K562 (cell line): Measurements from ENCODE around the gene DSG3. TPM values are rescaled to one million over a fixed set of nuclear protein-coding genes. Genes with fewer than 3 reads are reported as not detected.

ENCODE experiments used
- ATAC-seq: fragments of 200-7000 bp; cut with Tn5 transposase; 3 replicates; pipeline ENCODE4 v1.9.1; 2020; ENCODE audit warnings: moderate library complexity
- BruUV-seq: library from RNA; stranded (reverse); fragments of 400-500 nt; replicated peaks from 2 replicates; lab custom pipeline; 2021; lab: Mats Ljungman, UMichigan
- CTCF ChIA-PET: fragments of 300-600 bp; formaldehyde crosslinking; extraction: SDS; loops from one replicate; lab custom pipeline; 2021; ENCODE audit warnings: low intra/inter-chr PET ratio; lab: Yijun Ruan, JAX
- POLR2A ChIA-PET: fragments of 300-600, 350-650 bp; sonication (Branson Sonifier 250); formaldehyde crosslinking; extraction: SDS; loops from one replicate; lab custom pipeline; 2021; ENCODE audit warnings: antibody characterized with exemption, inconsistent platforms; lab: Yijun Ruan, JAX
- DNase-seq, 4 experiments: peaks; one replicate each; pipeline versions ENCODE4 v3.0.0 to v3.0.0-alpha.2; 2011 to 2018; ENCODE audit warnings: low spot score in 3 of 4, mixed read lengths in 3 of 4; ENCODE audit errors: extremely low read depth in 1 of 4
- FAIRE-seq: peaks from 2 replicates; lab custom pipeline; 2011; peaks lifted over from hg19 to GRCh38; lab: Jason Lieb, UNC
- H2AFZ ChIP-seq: 2 replicates; pipeline ENCODE4 v1.6.0; 2011; ENCODE audit warnings: low read depth, low read length, control low read depth, inconsistent platforms
- H3K27ac ChIP-seq: fragments of 200-600 bp; 3 replicates; pipeline ENCODE4 v1.8.0; 2011; ENCODE audit warnings: low read depth, mild to moderate bottlenecking, control low read depth, inconsistent platforms, low read length, moderate library complexity, mixed read lengths; ENCODE audit errors: extremely low read depth
- H3K27me3 ChIP-seq, 2 experiments: fragments of 300-600 bp in 1 of 2; 2 replicates in 1 of 2; 3 replicates in 1 of 2; pipeline versions ENCODE4 v1.6.0 to v1.8.0; 2011; ENCODE audit warnings: inconsistent platforms in 2 of 2, low read length in 2 of 2, mild to moderate bottlenecking in 1 of 2, mixed read lengths in 1 of 2, moderate library complexity in 1 of 2; ENCODE audit not compliant: control insufficient read depth in 2 of 2, insufficient read depth in 2 of 2
- H3K36me3 ChIP-seq: fragments of 300-600 bp; 3 replicates; pipeline ENCODE4 v1.8.0; 2011; ENCODE audit warnings: mild to moderate bottlenecking, low read length, inconsistent platforms; ENCODE audit not compliant: control insufficient read depth, insufficient read depth
- H3K4me1 ChIP-seq, 2 experiments: fragments of 200-600 bp in 1 of 2; replicated peaks in 1 of 2; 2 replicates in 1 of 2; 3 replicates in 1 of 2; pipeline versions ENCODE4 v1.5.1 to v1.8.0; 2011; ENCODE audit warnings: inconsistent platforms in 2 of 2, low read length in 2 of 2, mild to moderate bottlenecking in 1 of 2, mixed read lengths in 1 of 2, moderate library complexity in 1 of 2; ENCODE audit not compliant: control insufficient read depth in 2 of 2, insufficient read depth in 2 of 2
- H3K4me2 ChIP-seq: 2 replicates; pipeline ENCODE4 v1.6.1; 2011; ENCODE audit warnings: low read length, control low read depth, inconsistent platforms, mixed read lengths; ENCODE audit not compliant: insufficient read depth
- H3K4me3 ChIP-seq: fragments of 200-600 bp; sonication (generic), shearing (Covaris generic); 2 replicates; pipeline ENCODE4 v1.5.1; 2016; ENCODE audit warnings: control low read depth, inconsistent platforms
- H3K79me2 ChIP-seq: fragments of 200-600 bp; 3 replicates; pipeline ENCODE4 v1.8.0; 2011; ENCODE audit warnings: low read length, inconsistent platforms; ENCODE audit not compliant: control insufficient read depth, insufficient read depth
- H3K9ac ChIP-seq, 2 experiments: 2 replicates each; pipeline versions ENCODE4 v1.6.0 to v1.6.1; 2011; ENCODE audit warnings: low read depth in 2 of 2, low read length in 2 of 2, control low read depth in 1 of 2, inconsistent platforms in 1 of 2, mild to moderate bottlenecking in 1 of 2, mixed read lengths in 1 of 2; ENCODE audit not compliant: insufficient read depth in 1 of 2
- H3K9me1 ChIP-seq: one replicate; pipeline ENCODE4 v1.6.0; 2011; ENCODE audit warnings: inconsistent platforms, mild to moderate bottlenecking, low read length, moderate library complexity; ENCODE audit not compliant: control insufficient read depth, insufficient read depth
- H3K9me3 ChIP-seq: replicated peaks from 2 replicates; pipeline ENCODE4 v1.5.1; 2011; ENCODE audit warnings: low read depth, low read length, inconsistent platforms; ENCODE audit not compliant: control insufficient read depth, insufficient read depth
- H4K20me1 ChIP-seq: replicated peaks from 2 replicates; pipeline ENCODE4 v1.6.1; 2011; ENCODE audit warnings: low read length, inconsistent platforms, mixed read lengths; ENCODE audit not compliant: control insufficient read depth, insufficient read depth
- ATF6 ChIP-seq: sonication (generic); formaldehyde crosslinking; IDR thresholded peaks from 2 replicates; pipeline ENCODE4 v1.4.0; 2020; ENCODE audit warnings: mild to moderate bottlenecking, missing genetic modification reagents
- BRCA1 ChIP-seq, 2 experiments: fragments of 450-650 bp in 1 of 2; sonication (generic) in 1 of 2; formaldehyde crosslinking in 1 of 2; IDR thresholded peaks; 2 replicates each; pipeline versions ENCODE4 v1.5.0 to v1.6.1; 2017 to 2020; ENCODE audit warnings: mild to moderate bottlenecking in 1 of 2, missing genetic modification reagents in 1 of 2
- CBFA2T2 ChIP-seq: fragments of 450-650 bp; conservative IDR thresholded peaks from 2 replicates; pipeline ENCODE4 v1.6.1; 2017; ENCODE audit warnings: mild to moderate bottlenecking
- EP300 ChIP-seq: IDR thresholded peaks from 2 replicates; pipeline ENCODE4 v1.6.1; 2012; ENCODE audit warnings: low read length, improper control_type of control experiment
- ESRRA ChIP-seq: fragments of 450-650 bp; IDR thresholded peaks from 2 replicates; pipeline ENCODE4 v1.6.1; 2014; ENCODE audit warnings: low read depth, mild to moderate bottlenecking, moderate library complexity, borderline replicate concordance
- GABPA ChIP-seq: fragments of 200-800 bp; sonication (Bioruptor generic); conservative IDR thresholded peaks from 2 replicates; pipeline ENCODE4 v1.6.1; 2016; ENCODE audit warnings: low read depth, missing genetic modification characterization, missing compliant biosample characterization
- HCFC1 ChIP-seq: IDR thresholded peaks from 2 replicates; pipeline ENCODE4 v1.6.1; 2012; ENCODE audit warnings: low read depth, low read length, improper control_type of control experiment
- HNRNPLL ChIP-seq: fragments of 200-400 bp; formaldehyde crosslinking; IDR thresholded peaks from 2 replicates; pipeline ENCODE4 v1.6.1; 2017; ENCODE audit warnings: low read length, low read depth, mild to moderate bottlenecking; ENCODE audit not compliant: poor library complexity, severe bottlenecking
- ID3 ChIP-seq, 2 experiments: fragments of 250-450 bp in 1 of 2; fragments of 450-650 bp in 1 of 2; sonication (Bioruptor Pico) in 1 of 2; IDR thresholded peaks; 2 replicates each; pipeline versions ENCODE4 v1.6.1 to v1.8.0; 2016 to 2021; ENCODE audit warnings: mild to moderate bottlenecking in 2 of 2, moderate library complexity in 2 of 2, missing compliant biosample characterization in 1 of 2, missing genetic modification characterization in 1 of 2
- PHB ChIP-seq: fragments of 250-450 bp; sonication (Bioruptor Pico); IDR thresholded peaks from 2 replicates; pipeline ENCODE4 v1.5.0; 2021
- PHF20 ChIP-seq: fragments of 450-650 bp; IDR thresholded peaks from 2 replicates; pipeline ENCODE4 v1.6.1; 2018; ENCODE audit not compliant: partially characterized antibody
- POLR2AphosphoS5 ChIP-seq: IDR thresholded peaks from 2 replicates; pipeline ENCODE4 v1.6.1; 2011; ENCODE audit warnings: mild to moderate bottlenecking, low read depth, low read length, moderate library complexity; ENCODE audit not compliant: control insufficient read depth, insufficient read depth
- PRMT5 ChIP-seq: sonication (generic); formaldehyde crosslinking; IDR thresholded peaks from 2 replicates; pipeline ENCODE4 v1.5.0; 2020; ENCODE audit warnings: missing genetic modification reagents
- SMC3 ChIP-seq: conservative IDR thresholded peaks from 2 replicates; pipeline ENCODE4 v1.6.1; 2011; ENCODE audit warnings: low read depth, low read length, improper control_type of control experiment; ENCODE audit not compliant: insufficient read depth
- SPI1 ChIP-seq: IDR thresholded peaks from 2 replicates; pipeline ENCODE4 v1.6.1; 2011; ENCODE audit warnings: low read depth, low read length, control low read depth, borderline replicate concordance
- ZKSCAN8 ChIP-seq: fragments of 200-800 bp; sonication (Bioruptor generic); IDR thresholded peaks from 2 replicates; pipeline ENCODE4 v1.6.1; 2016; ENCODE audit warnings: missing genetic modification characterization, missing compliant biosample characterization
- ZNF133 ChIP-seq: fragments of 250-450 bp; sonication (Bioruptor Pico); IDR thresholded peaks from 2 replicates; pipeline ENCODE4 v1.4.0; 2020; ENCODE audit warnings: mild to moderate bottlenecking
- ZNF584 ChIP-seq: fragments of 200-800 bp; sonication (Bioruptor generic); IDR thresholded peaks from 2 replicates; pipeline ENCODE4 v1.6.1; 2016; ENCODE audit warnings: low read depth, mild to moderate bottlenecking, missing genetic modification characterization, missing compliant biosample characterization
- ZNF778 ChIP-seq: fragments of 450-650 bp; formaldehyde crosslinking; IDR thresholded peaks from 2 replicates; pipeline ENCODE4 v1.4.0; 2020; ENCODE audit warnings: mild to moderate bottlenecking, moderate library complexity
- ZNF830 ChIP-seq: fragments of 250-450 bp; sonication (Bioruptor Pico); IDR thresholded peaks from 2 replicates; pipeline ENCODE4 v1.5.0; 2021; ENCODE audit warnings: mild to moderate bottlenecking
- WGBS: fragments of 100-300 bp; shearing (Covaris generic); methylation state at CpG from one replicate; pipeline ENCODE4 v1.1.6; 2016; ENCODE audit warnings: low coverage, mixed read lengths; ENCODE audit not compliant: insufficient coverage; ENCODE audit errors: missing lambda C conversion rate; 5-methylcytosine and 5-hydroxymethylcytosine counted together
- in situ Hi-C: fragments of 300-500 bp; cut with MboI; formaldehyde crosslinking; loops from 4 replicates; pipeline ENCODE4 v1.15.0; 2018; ENCODE audit warnings: inconsistent platforms, mixed read lengths
- intact Hi-C: fragments of 100-400 bp; cut with micrococcal nuclease; formaldehyde crosslinking; loops from 2 replicates; pipeline ENCODE4 v1.14.2; 2022
- polyA plus RNA-seq, 8 experiments: library from polyadenylated mRNA; depleted of rRNA in 4 of 8; stranded (reverse) in 5 of 8; unstranded in 3 of 8; fragments of >200 nt; fragmentation: Nextera tagmentation in 2 of 8; fragmentation: Illumina TruSeq in 1 of 8; extraction: Ambion mirVana in 2 of 8; extraction: Trizol in 1 of 8; gene quantifications; 2 replicates each; pipeline versions ENCODE4 v1.2.1 to v1.2.3, GENCODE V29; 2011 to 2014; ENCODE audit warnings: inconsistent platforms in 1 of 8, missing spikeins in 1 of 8
- total RNA-seq, 7 experiments: library from RNA; depleted of rRNA in 6 of 7; stranded (reverse); fragments of >200 nt in 6 of 7; fragmentation: Illumina TruSeq in 2 of 7; extraction: Trizol in 2 of 7; gene quantifications; 2 replicates each; pipeline versions ENCODE4 v1.2.1 to v1.2.3, GENCODE V29; 2011 to 2021; ENCODE audit warnings: low replicate concordance in 1 of 7

DSG3 gene
- total and polyA plus RNA-seq, 9 of the 15 experiments (the other 6 are each of a cell fraction or from before 2014, with no cell fraction given): 0.04 to 0.18 (median 0.07) TPM; not detected in 1

- DNase-seq: peak in 1 of 4 experiments; percentile 49
- CTCF ChIA-PET: no interaction called here
- Histone ChIP-seq H3K9me1 (no peaks in the 10 kb centered on the region), H3K27ac (peak overlapping the region; percentile 80; the same call in 1 of the 3 replicates), H3K27me3 (no peaks in the 10 kb centered on the region), H3K79me2 (peaks cover 40% of the 10 kb centered on the region), H3K4me1 (peaks cover 10 to 13% of the 10 kb centered on the region in 2 experiments; a peak in 4 of 5 replicates), H3K9me3 (no peaks in the 10 kb centered on the region), H3K4me2 (peak overlapping the region; percentile 79), H4K20me1 (no peaks in the 10 kb centered on the region), H2AFZ (peak overlapping the region; percentile 89), H3K36me3 (peaks cover 6% of the 10 kb centered on the region; the same call in 1 of the 3 replicates), H3K9ac (peak overlapping the region; percentile 80 to 100), H3K4me3 (peak overlapping the region; percentile 87)
- 10% methylated on average over 19 of the region's 25 CpGs for WGBS
- in situ Hi-C loops: no loop called here
- POLR2A ChIA-PET: no interaction called here
- BruUV-seq: no TSS peak
- no peak for FAIRE-seq
- no peak for ATAC-seq
- intact Hi-C loops: no loop called here
- TF ChIP-seq ZNF778 (CRISPR knock-in tag) (no peak), PRMT5 (no peak), PHF20 (peak; percentile 19), ZNF133 (CRISPR knock-in tag) (no peak), ZKSCAN8 (CRISPR knock-in tag) (no peak), GABPA (tag) (no peak), BRCA1 (IDR thresholded peaks at IDR 0.05) (no peak), BRCA1 (CRISPR knock-in tag; IDR thresholded peaks at IDR 0.05) (no peak), ESRRA (peak; percentile 79), EP300 (0 out of 2 replicates have a peak, but pooled peaks have one; percentile 9), PHB (CRISPR knock-in tag) (no peak), ZNF830 (CRISPR knock-in tag) (0 out of 2 replicates have a peak, but pooled peaks have one; percentile 17), POLR2AphosphoS5 (no peak), HNRNPLL (peak; percentile 13), SPI1 (no peak), HCFC1 (0 out of 2 replicates have a peak, but pooled peaks have one; percentile 9), CBFA2T2 (no peak), ZNF584 (CRISPR knock-in tag) (0 out of 2 replicates have a peak, but pooled peaks have one; percentile 41), ID3 (CRISPR knock-in tag; IDR thresholded peaks at IDR 0.05) (no peak), ID3 (tag; IDR thresholded peaks at IDR 0.05) (0 out of 2 replicates have a peak, but pooled peaks have one; percentile 30), SMC3 (no peak), ATF6 (CRISPR knock-in tag) (0 out of 2 replicates have a peak, but pooled peaks have one; percentile 20)
These were observed 49.9 kb downstream of the DSG3 start for GRCh38 chr18:31497404-31497835.
